ENCODE measurements around the gene SLC17A6.

GRCh38 chr11:22407267-22407666, 69.1 kb downstream of the SLC17A6 start:
- TF ChIP-seq CTCF (conservative IDR thresholded peaks at IDR 0.05) (no peak), EZH2 (IDR thresholded peaks at IDR 0.05; ENCODE audit: low read depth) (no peak)

Measured in PC-9 (cell line).